ENCODE data around the gene AKAP11.

Gene AKAP11

GRCh38 chr13:42337808-42338600, 66.1 kb downstream of the AKAP11 start:
- DNase-seq (ENCODE audit: low read depth): no peak

GRCh38 chr13:42345367-42345766, 73.4 kb downstream of the AKAP11 start:
- DNase-seq (ENCODE audit: low read depth): no peak

- DNase-seq (ENCODE audit: low read depth): no peak
Measured at GRCh38 chr13:42348576-42348975, 76.6 kb downstream of the AKAP11 start.

GRCh38 chr13:42350141-42350540, 78.2 kb downstream of the AKAP11 start:
- no peak for DNase-seq (ENCODE audit: low read depth)

GRCh38 chr13:42354241-42355091, 82.5 kb downstream of the AKAP11 start:
- no peak for DNase-seq (ENCODE audit: low read depth)

- no peak for DNase-seq (ENCODE audit: low read depth)
Measured at GRCh38 chr13:42355092-42355485, 83.1 kb downstream of the AKAP11 start.

- no peak for DNase-seq (ENCODE audit: low read depth)
Measured at GRCh38 chr13:42355491-42356183, 83.7 kb downstream of the AKAP11 start.

- no peak for DNase-seq (ENCODE audit: low read depth)
Measured at GRCh38 chr13:42356184-42356575, 84.2 kb downstream of the AKAP11 start.

GRCh38 chr13:42360046-42360574, 88.2 kb downstream of the AKAP11 start:
- no peak for DNase-seq (ENCODE audit: low read depth)

- no peak for DNase-seq (ENCODE audit: low read depth)
Measured at GRCh38 chr13:42361701-42362100, 89.7 kb downstream of the AKAP11 start.

GRCh38 chr13:42363941-42364612, 92.1 kb downstream of the AKAP11 start:
- DNase-seq (ENCODE audit: low read depth): no peak

GRCh38 chr13:42364613-42365000, 92.7 kb downstream of the AKAP11 start:
- DNase-seq (ENCODE audit: low read depth): no peak

GRCh38 chr13:42367831-42368230, 95.9 kb downstream of the AKAP11 start:
- DNase-seq (ENCODE audit: low read depth): no peak

GRCh38 chr13:42369071-42369797, 97.3 kb downstream of the AKAP11 start:
- no peak for DNase-seq (ENCODE audit: low read depth)

- no peak for DNase-seq (ENCODE audit: low read depth)
Measured at GRCh38 chr13:42370229-42370628, 98.3 kb downstream of the AKAP11 start.

Data from stimulated activated CD8-positive, alpha-beta memory T cell treated with anti-CD3 and anti-CD28 coated beads, Interleukin-12 subunit alpha, Interleukin-12 subunit beta, amount 100 ng/mL, for 4 hours (primary cell).